ENCODE data around the gene CDC6. TPM values are rescaled to one million over a fixed set of nuclear protein-coding genes. Genes with fewer than 3 reads are reported as not detected.

Gene CDC6
- total and polyA plus RNA-seq, 2 of the 8 experiments (the other 6 are each of a cell fraction or from before 2014, with no cell fraction given): 50.5 to 140 TPM

DNA sequence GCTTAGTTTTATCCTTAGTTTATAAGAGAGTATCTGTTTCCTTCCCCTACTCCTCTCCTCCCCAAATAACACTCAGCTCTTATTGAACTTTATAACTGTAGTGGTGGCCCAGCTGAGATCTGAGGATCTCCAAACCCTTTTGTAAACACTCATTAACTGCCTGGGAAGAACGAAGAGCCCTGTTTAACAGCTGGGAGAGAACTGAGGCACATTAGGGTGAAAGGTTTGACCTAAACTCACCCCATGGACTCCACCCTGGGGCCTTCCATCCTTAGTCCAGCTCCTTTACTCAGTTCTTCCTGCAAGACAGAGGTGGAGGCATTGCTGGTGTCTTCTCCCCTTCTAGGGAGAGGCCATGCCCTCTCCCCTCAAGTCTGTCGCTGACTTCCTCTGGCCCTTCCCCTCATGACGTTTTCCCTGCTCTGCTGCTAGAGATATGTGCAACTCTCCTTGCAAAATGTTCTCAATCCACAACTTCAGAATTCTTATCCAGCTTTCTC lies 20.1 kb downstream of the CDC6 start:
- H3K27me3 ChIP-seq (replicated peaks in 1 of 4; ENCODE audit: control insufficient read depth in 3 of 4, extremely low read depth in 1 of 4, insufficient read depth in 3 of 4, low read length in 3 of 4): peaks cover 0 to 1% (median 0%) of the 10 kb centered on the region in 4 experiments; a peak in 2 of 7 replicates
- FAIRE-seq (no peak), DNase-seq (ENCODE audit: low read depth in 1 of 2, low spot score in 2 of 2) (no peak)
- H2BK5ac ChIP-seq (ENCODE audit: low read depth, low read length): no peak overlapping the region
- no peak overlapping the region for H3K9ac ChIP-seq (replicated peaks in 1 of 4; ENCODE audit: extremely low read depth in 1 of 4, low read depth in 3 of 4, low read length in 3 of 4)
- H4K5ac ChIP-seq (ENCODE audit: insufficient read length, low read depth, low read length): no peak overlapping the region
- no peaks in the 10 kb centered on the region; the same call in 1 of the 2 replicates for H3K23me2 ChIP-seq (ENCODE audit: low read depth, low read length)
- ChIA-PET POLR2A (ENCODE audit: partially characterized antibody) (interaction anchor here (0.5 to 31.2 kb wide), 12 partner anchors 0 to 197 kb away, joined by 3 to 570 read pairs (median 6); partner anchors contain the start of genes CDC6, GJD3, RARA and WIPF2), CTCF (ENCODE audit: partially characterized antibody) (interaction anchor here (1.1 to 39.2 kb wide), 14 partner anchors 9 to 226 kb away, joined by 3 to 1198 read pairs (median 5); partner anchors contain the start of genes GJD3 and TOP2A)
- peaks cover 10 to 11% of the 10 kb centered on the region in 2 experiments for H4K20me1 ChIP-seq (replicated peaks in 1 of 2; ENCODE audit: control insufficient read depth in 1 of 2, insufficient read depth in 2 of 2, low read length in 2 of 2)
- no peak overlapping the region for H3K23ac ChIP-seq (ENCODE audit: insufficient read length)
- H3K4ac ChIP-seq (replicated peaks; ENCODE audit: insufficient read length, low read depth, low read length): no peak overlapping the region
- H3K56ac ChIP-seq (replicated peaks; ENCODE audit: insufficient read length, low read depth, low read length): no peak overlapping the region
- H3K4me2 ChIP-seq (ENCODE audit: insufficient read depth in 1 of 2, low read depth in 2 of 2, low read length in 2 of 2): peak overlapping the region; percentile 44 to 45; a peak in 3 of 4 replicates
- H4K8ac ChIP-seq (ENCODE audit: extremely low read depth, insufficient read depth, low read length): no peak overlapping the region
- H2BK120ac ChIP-seq (replicated peaks; ENCODE audit: low read depth, low read length): no peak overlapping the region
- no peak overlapping the region for H2BK20ac ChIP-seq (ENCODE audit: low read length)
- H3K9me3 ChIP-seq (ENCODE audit: insufficient read depth in 2 of 2, low read depth in 1 of 2, low read length in 1 of 2): no peaks in the 10 kb centered on the region
- no peaks in the 10 kb centered on the region for H3K79me1 ChIP-seq (ENCODE audit: low read depth, low read length)
- no peak overlapping the region for H4K91ac ChIP-seq (replicated peaks; ENCODE audit: insufficient read length, low read length)
- no peak overlapping the region for H3K14ac ChIP-seq (ENCODE audit: insufficient read length)
- peak overlapping the region in 1 of 4 experiments; percentile 29; a peak in 1 of 8 replicates for H3K4me3 ChIP-seq (ENCODE audit: extremely low read depth in 1 of 4, insufficient read depth in 2 of 4, low read depth in 3 of 4, low read length in 4 of 4)
- H2BK12ac ChIP-seq (ENCODE audit: low read depth, low read length): peak overlapping the region; percentile 63; the same call in 1 of the 2 replicates
- 0 out of 2 replicates have a peak overlapping the region, but pooled peaks have one; percentile 6 for H2AK5ac ChIP-seq (ENCODE audit: low read depth, low read length)
- 64% methylated on average over 3 of the region's 3 CpGs; no CpG with 5 or more reads in 1 of the 2 experiments for WGBS, 2 experiments (ENCODE audit: extremely low coverage in 1 of 2, insufficient coverage in 1 of 2, insufficient read length in 1 of 2, insufficient replicate concordance in 2 of 2, low coverage in 1 of 2, low lambda C conversion rate in 2 of 2, missing lambda C conversion rate in 1 of 2)
- no peak overlapping the region for H2AFZ ChIP-seq (ENCODE audit: low read length)
- H3K18ac ChIP-seq (ENCODE audit: extremely low read depth, low read length): peak overlapping the region; percentile 51; the same call in 1 of the 2 replicates
- peaks cover 0 to 3% of the 10 kb centered on the region in 2 experiments; a peak in 1 of 4 replicates for H3K79me2 ChIP-seq (ENCODE audit: control insufficient read depth in 1 of 2, insufficient read depth in 2 of 2, low read length in 2 of 2)
- H3K27ac ChIP-seq (ENCODE audit: low read depth, low read length): no peak overlapping the region
- H3K4me1 ChIP-seq (replicated peaks in 1 of 4; ENCODE audit: control insufficient read depth in 3 of 4, insufficient read depth in 4 of 4, low read length in 3 of 4): peaks cover 18 to 33% (median 23%) of the 10 kb centered on the region in 4 experiments
- H2BK15ac ChIP-seq (ENCODE audit: low read length): no peak overlapping the region; the same call in 1 of the 2 replicates
- H3K36me3 ChIP-seq (ENCODE audit: control insufficient read depth in 2 of 4, insufficient read depth in 4 of 4, low read length in 3 of 4): peaks cover 7 to 17% (median 16%) of the 10 kb centered on the region in 4 experiments
- TF ChIP-seq POLR2A (IDR thresholded peaks at IDR 0.05; ENCODE audit: control extremely low read depth in 1 of 2, low read depth in 2 of 2, low read length in 2 of 2) (peak in 1 of 2 experiments; percentile 13; a peak in 1 of 3 replicates), KDM4A (IDR thresholded peaks at IDR 0.05; ENCODE audit: low read depth, low read length, severe bottlenecking) (no peak), NRF1 (IDR thresholded peaks at IDR 0.05; ENCODE audit: low read depth, low read length) (no peak), SUZ12 (IDR thresholded peaks at IDR 0.05; ENCODE audit: low read length) (no peak), POLR2AphosphoS5 (IDR thresholded peaks at IDR 0.05; ENCODE audit: low read depth, low read length) (0 out of 2 replicates have a peak, but pooled peaks have one; percentile 8), EGR1 (IDR thresholded peaks at IDR 0.05; ENCODE audit: borderline replicate concordance, low read depth, low read length) (no peak), RAD21 (IDR thresholded peaks at IDR 0.05 in 1 of 2, conservative IDR thresholded peaks at IDR 0.05 in 1 of 2; ENCODE audit: low read depth in 2 of 2, low read length in 2 of 2) (no peak)
- TF ChIP-seq, protein P1, sequence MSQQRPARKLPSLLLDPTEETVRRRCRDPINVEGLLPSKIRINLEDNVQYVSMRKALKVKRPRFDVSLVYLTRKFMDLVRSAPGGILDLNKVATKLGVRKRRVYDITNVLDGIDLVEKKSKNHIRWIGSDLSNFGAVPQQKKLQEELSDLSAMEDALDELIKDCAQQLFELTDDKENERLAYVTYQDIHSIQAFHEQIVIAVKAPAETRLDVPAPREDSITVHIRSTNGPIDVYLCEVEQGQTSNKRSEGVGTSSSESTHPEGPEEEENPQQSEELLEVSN (IDR thresholded peaks at IDR 0.05): no peak
